ENCODE data around the gene PCDHA7.
"Not testable (repeated sequence)": the region's sequence is repeated elsewhere in the genome, so short reads cannot be mapped to it uniquely, and the experiment has no call there.

Gene PCDHA7

GRCh38 chr5:140833993-140834392 lies at the start of gene PCDHA7:
Gene PCDHA7, plus strand, starts transcription at chr5:140834269. Its CDS starts 115 bp downstream, at chr5:140834384.
- DNase-seq (ENCODE audit: low read depth) = no peak

DNA sequence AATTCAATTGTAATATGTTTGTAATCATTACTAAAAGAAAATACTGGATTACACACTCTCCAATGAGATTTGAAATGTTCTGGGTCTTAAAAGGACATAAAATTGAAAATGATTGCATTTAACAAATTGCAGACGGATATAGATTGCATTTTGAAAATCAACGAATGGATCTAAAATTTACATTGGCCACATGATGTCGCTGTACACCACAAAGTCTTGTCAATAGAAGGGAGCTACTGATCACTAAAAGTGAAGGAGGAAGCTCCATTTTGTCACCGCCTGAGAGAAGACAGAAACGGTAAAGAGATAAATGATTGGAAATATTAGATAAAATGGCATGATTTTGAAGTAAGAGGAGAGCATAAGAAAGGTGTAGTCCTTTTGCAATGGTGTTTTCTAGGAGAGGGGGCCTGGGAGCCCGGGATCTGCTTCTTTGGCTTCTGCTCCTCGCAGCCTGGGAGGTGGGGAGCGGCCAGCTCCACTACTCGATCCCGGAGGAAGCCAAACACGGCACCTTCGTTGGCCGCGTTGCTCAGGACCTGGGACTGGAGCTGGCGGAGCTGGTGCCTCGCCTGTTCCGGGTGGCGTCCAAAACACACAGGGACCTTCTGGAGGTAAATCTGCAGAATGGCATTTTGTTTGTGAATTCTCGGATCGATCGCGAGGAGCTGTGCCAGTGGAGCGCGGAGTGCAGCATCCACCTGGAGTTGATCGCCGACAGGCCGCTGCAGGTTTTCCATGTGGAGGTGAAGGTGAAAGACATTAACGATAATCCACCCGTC lies 48.0 kb upstream of the PCDHA7 start, which contains the start of gene PCDHA1:
TSS of gene PCDHA1 (plus strand) at position 236 of the 782 bp plus-strand sequence.
- no peak for DNase-seq (ENCODE audit: low read depth)

DNA sequence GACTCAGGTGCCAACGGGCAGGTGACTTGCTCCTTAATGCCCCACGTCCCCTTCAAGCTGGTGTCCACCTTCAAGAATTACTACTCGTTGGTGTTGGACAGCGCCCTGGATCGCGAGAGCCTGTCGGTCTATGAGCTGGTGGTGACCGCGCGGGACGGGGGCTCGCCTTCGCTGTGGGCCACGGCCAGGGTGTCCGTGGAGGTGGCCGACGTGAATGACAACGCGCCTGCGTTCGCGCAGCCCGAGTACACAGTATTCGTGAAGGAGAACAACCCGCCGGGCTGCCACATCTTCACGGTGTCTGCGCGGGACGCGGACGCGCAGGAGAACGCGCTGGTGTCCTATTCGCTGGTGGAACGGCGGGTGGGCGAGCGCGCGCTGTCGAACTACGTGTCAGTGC lies 46.6 kb upstream of the PCDHA7 start:
- not testable (repeated sequence) for DNase-seq (ENCODE audit: low read depth)

DNA sequence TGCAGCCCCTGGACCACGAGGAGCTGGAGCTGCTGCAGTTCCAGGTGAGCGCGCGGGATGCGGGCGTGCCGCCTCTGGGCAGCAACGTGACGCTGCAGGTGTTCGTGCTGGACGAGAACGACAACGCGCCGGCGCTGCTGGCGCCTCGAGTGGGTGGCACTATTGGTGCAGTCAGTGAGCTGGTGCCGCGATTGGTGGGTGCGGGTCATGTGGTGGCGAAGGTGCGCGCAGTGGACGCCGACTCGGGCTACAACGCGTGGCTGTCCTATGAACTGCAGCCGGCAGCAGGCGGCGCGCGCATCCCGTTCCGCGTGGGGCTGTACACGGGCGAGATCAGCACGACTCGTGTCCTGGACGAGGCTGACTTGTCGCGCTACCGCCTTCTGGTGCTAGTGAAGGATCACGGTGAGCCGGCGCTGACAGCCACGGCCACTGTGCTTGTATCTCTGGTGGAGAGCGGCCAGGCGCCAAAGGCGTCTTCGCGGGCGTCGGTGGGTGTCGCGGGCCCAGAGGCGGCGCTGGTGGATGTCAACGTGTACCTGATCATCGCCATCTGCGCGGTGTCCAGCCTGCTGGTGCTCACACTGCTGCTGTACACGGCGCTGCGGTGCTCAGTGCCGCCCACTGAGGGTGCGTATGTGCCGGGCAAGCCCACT lies 46.1 kb upstream of the PCDHA7 start:
- DNase-seq (ENCODE audit: low read depth) = not testable (repeated sequence)

- no peak for DNase-seq (ENCODE audit: low read depth)
Measured at GRCh38 chr5:140791089-140791488, 43.0 kb upstream of the PCDHA7 start.

DNA sequence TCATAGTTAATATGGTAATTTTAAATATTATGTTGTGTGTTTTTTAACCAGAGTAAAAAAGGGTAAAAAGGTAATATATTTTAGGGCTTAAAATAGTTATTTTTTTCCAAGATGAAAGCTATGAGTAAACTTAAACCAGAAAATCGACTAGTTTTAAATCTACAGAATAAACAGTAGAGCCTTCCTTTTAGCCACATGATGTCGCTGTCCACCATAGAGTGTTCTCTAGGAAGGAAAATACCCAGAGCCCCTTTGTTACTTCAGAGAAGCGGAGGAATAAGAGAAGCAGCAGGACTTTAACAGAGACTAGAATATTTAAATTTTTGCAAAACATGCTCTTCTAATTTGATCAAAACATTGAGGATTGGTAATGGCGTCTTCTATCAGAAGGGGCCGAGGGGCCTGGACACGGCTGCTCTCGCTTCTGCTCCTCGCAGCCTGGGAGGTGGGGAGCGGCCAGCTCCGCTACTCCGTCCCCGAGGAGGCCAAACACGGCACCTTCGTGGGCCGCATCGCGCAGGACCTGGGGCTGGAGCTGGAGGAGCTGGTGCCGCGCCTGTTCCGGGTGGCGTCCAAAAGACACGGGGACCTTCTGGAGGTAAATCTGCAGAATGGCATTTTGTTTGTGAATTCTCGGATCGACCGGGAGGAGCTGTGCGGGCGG lies 39.3 kb upstream of the PCDHA7 start, which contains the start of gene PCDHA2:
TSS of gene PCDHA2 (plus strand) at position 258 of the 664 bp plus-strand sequence.
- no peak for DNase-seq (ENCODE audit: low read depth)

- no peak for DNase-seq (ENCODE audit: low read depth)
Measured at GRCh38 chr5:140795259-140795641, 38.8 kb upstream of the PCDHA7 start.

DNA sequence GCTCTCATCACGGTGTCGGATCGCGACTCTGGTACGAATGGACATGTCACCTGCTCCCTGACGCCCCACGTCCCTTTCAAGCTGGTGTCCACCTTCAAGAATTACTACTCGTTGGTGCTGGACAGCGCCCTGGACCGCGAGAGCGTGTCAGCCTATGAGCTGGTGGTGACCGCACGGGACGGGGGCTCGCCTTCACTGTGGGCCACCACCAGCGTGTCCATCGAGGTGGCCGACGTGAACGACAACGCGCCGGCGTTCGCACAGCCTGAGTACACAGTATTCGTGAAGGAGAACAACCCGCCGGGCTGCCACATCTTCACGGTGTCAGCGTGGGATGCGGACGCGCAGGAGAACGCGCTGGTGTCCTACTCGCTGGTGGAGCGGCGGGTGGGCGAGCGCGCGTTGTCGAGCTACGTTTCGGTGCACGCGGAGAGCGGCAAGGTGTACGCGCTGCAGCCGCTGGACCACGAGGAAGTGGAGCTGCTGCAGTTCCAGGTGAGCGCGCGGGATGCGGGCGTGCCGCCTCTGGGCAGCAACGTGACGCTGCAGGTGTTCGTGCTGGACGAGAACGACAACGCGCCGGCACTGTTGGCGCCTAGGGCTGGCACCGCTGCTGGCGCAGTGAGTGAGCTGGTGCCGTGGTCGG lies 37.9 kb upstream of the PCDHA7 start:
- not testable (repeated sequence) for DNase-seq (ENCODE audit: low read depth)

- DNase-seq (ENCODE audit: low read depth) = no peak
Measured at GRCh38 chr5:140796718-140797095, 37.4 kb upstream of the PCDHA7 start.

DNA sequence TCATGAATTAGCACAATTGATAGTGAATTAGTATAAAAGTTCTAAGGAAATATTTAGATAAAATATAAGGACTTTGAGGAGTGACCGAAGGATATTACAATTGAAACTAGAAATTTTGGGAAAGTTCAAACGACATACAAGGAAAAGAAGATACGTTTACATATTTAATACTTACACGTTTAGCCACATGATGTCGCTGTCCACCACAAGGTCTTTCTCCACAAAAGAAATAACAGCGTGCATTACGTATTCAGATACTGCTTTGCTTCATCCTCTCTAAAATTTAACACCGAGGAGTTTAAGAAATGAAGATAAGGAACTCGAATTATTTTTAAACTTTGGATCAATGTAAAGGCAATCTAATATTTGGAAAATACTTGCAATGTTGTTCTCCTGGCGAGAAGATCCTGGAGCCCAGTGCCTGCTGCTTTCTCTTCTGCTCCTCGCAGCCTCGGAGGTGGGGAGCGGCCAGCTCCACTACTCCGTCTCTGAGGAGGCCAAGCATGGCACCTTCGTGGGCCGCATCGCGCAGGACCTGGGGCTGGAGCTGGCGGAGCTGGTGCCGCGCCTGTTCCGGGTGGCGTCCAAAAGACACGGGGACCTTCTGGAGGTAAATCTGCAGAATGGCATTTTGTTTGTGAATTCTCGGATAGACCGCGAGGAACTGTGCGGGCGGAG lies 33.1 kb upstream of the PCDHA7 start, which contains the start of gene PCDHA3:
TSS of gene PCDHA3 (plus strand) at position 242 of the 678 bp plus-strand sequence.
- DNase-seq (ENCODE audit: low read depth) = no peak

GRCh38 chr5:140801494-140801841 lies 32.6 kb upstream of the PCDHA7 start:
- no peak for DNase-seq (ENCODE audit: low read depth)

DNA sequence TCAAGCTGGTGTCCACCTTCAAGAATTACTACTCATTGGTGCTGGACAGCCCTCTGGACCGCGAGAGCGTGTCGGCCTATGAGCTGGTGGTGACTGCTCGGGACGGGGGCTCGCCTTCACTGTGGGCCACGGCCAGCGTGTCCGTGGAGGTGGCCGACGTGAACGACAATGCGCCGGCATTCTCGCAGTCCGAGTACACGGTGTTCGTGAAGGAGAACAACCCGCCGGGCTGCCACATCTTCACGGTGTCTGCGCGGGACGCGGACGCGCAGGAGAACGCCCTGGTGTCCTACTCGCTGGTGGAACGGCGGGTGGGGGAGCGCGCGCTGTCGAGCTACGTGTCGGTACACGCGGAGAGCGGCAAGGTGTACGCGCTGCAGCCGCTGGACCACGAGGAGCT lies 31.7 kb upstream of the PCDHA7 start:
- not testable (repeated sequence) for DNase-seq (ENCODE audit: low read depth)

GRCh38 chr5:140802781-140803271 lies 31.2 kb upstream of the PCDHA7 start:
- DNase-seq (ENCODE audit: low read depth) = no peak

GRCh38 chr5:140806834-140807775 lies 27.0 kb upstream of the PCDHA7 start, which contains the start of gene PCDHA4:
Gene PCDHA4, plus strand, starts transcription at chr5:140807068.
- DNase-seq (ENCODE audit: low read depth) = no peak

DNA sequence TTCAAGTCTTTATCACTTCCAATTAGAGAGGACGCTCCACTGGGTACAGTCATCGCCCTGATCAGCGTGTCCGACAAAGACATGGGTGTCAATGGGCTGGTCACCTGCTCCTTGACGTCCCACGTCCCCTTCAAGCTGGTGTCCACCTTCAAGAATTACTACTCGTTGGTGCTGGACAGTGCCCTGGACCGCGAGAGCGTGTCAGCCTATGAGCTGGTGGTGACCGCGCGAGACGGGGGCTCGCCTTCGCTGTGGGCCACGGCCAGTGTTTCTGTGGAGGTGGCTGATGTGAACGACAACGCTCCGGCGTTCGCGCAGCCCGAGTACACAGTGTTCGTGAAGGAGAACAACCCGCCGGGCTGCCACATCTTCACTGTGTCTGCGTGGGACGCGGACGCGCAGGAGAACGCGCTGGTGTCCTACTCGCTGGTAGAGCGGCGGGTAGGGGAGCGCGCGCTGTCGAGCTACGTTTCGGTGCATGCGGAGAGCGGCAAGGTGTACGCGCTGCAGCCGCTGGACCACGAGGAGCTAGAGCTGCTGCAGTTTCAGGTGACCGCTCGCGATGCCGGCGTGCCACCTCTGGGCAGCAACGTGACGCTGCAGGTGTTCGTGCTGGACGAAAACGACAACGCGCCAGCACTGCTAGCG lies 25.7 kb upstream of the PCDHA7 start:
- DNase-seq (ENCODE audit: low read depth) = not testable (repeated sequence)

GRCh38 chr5:140808889-140809291 lies 25.2 kb upstream of the PCDHA7 start:
- no peak for DNase-seq (ENCODE audit: low read depth)

DNA sequence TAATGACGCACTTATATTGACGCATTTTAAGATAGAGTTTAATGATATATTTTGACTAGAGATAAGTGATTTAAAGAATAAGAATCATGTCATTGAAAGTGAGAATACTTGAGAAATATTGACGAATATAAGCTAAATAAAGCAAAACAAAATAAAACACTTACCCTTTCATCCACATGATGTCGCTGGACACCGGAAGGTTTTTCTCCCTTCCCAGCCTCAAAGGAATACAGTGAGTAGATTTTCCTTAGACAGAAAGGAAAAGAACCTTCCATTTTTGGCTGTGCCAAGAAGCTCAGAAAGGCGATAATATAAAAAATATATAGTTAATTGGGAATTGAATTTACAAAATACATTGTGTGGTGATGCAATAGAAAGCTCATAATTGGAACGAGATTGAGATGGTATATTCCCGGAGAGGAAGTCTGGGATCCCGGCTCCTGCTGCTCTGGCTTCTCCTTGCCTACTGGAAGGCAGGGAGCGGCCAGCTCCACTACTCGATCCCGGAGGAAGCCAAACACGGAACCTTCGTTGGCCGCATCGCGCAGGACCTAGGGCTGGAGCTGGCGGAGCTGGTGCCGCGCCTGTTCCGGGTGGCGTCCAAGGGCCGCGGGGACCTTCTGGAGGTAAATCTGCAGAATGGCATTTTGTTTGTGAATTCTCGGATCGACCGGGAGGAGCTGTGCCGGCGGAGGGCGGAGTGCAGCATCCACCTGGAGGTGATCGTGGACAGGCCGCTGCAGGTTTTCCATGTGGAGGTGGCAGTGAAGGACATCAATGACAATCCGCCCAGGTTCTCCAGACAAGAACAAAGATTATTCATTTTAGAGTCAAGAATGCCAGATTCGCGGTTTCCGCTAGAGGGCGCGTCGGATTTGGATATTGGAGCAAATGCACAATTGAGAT lies 12.4 kb upstream of the PCDHA7 start, which contains the start of gene PCDHA5:
TSS of gene PCDHA5 (plus strand) at position 239 of the 906 bp plus-strand sequence.
- DNase-seq (ENCODE audit: low read depth) = no peak

DNA sequence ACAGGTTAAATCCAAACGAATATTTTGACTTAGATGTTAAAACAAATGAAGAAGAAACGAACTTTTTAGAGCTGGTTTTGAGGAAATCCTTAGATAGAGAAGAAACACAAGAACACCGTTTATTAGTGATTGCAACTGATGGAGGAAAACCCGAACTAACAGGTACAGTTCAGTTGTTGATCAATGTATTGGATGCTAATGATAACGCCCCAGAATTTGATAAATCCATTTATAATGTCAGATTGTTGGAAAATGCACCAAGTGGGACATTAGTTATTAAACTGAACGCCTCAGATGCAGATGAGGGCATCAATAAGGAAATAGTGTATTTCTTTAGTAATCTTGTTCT lies 11.8 kb upstream of the PCDHA7 start:
- DNase-seq (ENCODE audit: low read depth) = no peak

DNA sequence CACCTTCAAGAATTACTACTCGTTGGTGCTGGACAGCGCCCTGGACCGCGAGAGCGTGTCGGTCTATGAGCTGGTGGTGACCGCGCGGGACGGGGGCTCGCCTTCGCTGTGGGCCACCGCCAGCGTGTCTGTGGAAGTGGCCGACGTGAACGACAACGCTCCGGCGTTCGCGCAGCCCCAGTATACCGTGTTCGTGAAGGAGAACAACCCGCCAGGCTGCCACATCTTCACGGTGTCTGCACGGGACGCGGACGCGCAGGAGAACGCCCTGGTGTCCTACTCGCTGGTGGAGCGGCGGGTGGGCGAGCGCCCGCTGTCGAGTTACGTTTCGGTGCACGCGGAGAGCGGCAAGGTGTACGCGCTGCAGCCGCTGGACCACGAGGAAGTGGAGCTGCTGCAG lies 11.1 kb upstream of the PCDHA7 start:
- DNase-seq (ENCODE audit: low read depth) = not testable (repeated sequence)
